GM18870 (cell line): ENCODE measurements around the gene FOXF2.
"Not testable (repeated sequence)": the region's sequence is repeated elsewhere in the genome, so short reads cannot be mapped to it uniquely, and the experiment has no call there.

ENCODE experiments used
- ATAC-seq: cut with Tn5 transposase; IDR thresholded peaks from one replicate; pipeline ENCODE4 v1.9.1; 2021; ENCODE audit warnings: moderate library complexity; ENCODE audit not compliant: unreplicated experiment

The FOXF2 gene

DNA sequence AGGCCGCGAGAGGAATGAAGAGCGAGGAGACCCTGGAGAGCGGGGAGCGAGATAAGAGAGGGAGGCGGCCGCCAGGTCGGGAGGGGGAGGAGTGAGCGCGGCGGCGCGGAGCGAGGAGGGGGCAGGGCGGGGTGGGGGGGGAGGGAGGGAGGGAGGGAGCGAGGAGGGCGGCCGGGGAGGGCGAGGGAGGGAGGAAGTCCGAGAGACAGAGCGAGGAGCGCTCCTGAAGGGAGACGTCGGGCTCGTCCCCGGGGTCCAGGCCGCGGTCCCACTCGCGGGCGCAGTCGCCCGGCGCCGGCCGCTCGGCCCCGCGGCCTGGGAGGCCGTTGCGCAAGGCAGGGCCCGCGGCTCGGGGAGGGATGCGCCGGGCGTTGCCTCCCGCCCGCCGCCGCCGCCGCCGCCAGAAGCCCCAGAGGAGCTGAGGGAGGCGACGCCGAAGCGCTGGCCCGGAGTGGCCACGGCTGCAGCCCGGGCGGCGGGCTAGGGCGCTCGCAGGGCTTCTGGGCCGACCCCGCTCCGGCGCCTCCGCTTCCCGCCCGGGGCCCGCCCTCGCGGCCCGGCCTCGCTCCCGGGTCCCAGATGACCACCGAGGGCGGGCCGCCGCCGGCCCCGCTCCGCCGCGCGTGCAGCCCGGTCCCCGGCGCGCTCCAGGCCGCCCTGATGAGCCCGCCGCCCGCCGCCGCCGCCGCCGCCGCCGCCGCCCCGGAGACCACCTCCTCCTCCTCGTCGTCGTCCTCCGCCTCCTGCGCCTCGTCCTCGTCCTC, at the start of gene FOXF2:
TSS of gene FOXF2 (plus strand) at position 208 of the 764 bp plus-strand sequence. CDS start at position 580, 372 bp downstream.
- no peak for ATAC-seq

DNA sequence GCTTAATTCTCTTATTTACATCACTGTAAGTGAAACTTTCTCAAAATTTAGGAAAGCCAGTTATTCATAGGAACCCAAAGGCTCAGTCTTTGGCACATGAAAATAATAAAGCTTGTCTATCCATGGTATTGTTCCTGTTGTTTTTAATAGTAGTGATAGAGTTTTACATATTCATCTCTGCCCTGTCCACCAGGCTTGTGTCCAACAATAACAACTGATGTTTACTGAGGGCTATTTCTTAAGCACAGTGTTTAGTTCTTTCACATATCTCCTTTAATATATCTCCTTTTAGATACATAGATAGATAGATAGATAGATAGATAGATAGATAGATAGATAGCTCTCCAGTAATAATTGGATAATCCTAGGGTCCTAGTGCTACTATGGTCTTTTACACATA, 43.3 kb upstream of the FOXF2 start:
- no peak for ATAC-seq

DNA sequence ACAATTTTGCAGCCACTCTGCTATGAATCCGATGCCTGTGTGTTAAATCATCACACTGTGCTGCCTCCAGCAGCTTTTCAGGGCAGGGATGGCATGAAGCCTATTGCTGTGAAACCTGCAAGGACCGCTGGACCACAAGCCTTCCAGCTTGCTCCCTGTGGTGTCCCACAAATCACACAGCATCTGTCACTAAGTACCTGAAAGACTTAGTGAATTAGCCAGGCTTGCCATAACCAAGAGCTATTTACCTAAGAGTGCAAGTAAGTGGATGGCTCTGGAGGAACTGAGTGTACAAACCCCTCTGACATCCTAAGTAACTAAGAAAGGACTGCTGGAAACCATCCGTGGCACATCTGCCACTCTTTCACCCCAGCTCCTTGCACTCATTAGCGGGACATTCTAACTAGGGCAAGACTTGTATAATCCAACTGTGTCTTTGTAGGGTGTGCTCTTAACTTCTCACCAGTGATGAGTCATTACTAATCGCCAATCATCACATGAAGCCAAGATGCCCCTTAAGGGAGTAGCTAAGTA, 42.8 kb upstream of the FOXF2 start:
- ATAC-seq: no peak

DNA sequence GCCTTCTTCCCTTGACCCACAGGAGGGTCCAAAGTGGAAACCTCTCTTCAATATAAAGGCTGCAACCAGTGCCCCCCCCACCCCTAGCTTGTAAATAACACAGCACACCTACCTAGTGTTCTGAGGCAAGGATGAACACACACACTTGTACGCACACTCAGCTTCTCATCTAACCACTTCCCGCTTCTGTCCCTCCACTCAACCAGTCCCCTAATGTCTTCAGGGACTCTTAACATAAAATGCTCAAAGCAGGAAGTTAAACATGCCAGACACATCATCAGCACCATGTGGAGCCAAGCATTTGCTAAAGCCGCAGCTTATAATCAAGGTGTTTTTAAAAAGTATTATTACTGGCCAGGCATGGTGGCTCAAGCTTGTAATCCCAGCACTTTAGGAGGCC, 42.2 kb upstream of the FOXF2 start:
- ATAC-seq: no peak

DNA sequence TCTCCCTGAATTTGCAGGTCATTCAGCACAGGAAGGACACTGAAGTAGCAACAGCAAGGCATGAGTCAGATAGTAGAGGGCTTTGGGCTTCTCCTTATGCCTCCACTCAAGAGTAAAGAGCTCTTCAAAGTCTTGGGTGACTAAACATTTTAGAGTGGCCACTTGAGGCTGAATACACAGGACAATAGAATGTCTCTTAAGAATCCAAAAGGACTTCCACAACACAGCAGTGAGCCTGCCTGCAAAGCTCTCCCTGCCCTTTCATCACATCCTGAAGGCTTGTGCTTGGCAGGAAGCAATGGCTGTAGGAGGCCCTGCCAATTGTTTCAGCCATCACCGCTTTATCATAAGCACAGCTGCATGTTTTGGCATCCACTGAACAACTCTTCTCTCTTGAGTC, 40.7 kb upstream of the FOXF2 start:
- ATAC-seq: no peak

DNA sequence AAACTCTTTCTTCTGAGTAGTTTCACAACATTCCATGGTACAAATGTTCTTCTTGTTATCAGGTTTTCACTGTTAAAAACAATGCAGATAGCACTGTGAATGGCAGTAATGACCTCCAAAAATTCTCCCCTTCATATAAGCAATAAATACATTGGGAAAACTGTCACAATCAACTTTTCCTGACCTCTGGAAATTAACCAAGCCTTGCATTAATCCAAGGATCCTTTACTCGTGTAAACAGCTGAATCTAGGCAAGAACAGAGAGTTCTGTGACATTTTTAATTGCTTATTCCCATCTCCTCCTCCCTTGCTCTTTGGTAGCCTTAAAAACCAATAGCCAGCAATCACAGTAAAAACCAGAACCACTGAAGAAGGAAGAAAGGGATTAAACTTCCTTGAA, 39.7 kb upstream of the FOXF2 start:
- ATAC-seq: no peak

DNA sequence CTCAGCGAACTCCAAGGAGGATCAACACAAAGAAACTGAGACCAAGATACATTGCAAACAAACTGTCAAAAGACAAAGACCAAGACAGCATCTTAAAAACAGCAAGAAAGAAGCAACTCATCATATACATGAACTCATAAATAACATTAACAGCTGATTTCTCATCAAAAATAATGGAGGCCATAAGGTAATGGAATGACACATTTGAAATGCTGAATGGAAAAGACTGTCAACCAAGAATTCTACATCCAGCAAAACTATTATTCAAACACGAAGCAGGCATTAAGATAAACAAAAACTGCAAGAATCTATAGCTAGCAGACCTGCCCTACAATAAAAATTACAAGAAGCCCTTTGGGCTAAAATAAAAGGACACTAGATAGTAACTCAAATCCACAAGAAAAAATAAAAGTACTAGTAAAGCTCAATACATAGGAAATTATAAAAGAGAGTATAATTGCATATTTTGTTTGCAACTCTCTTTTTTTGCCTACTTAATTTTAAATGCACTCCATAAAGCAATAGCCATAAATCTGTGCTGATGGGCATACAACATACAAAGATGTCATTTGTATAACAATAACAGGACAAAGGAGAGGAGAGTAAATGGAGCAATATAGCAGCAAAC, 37.9 kb upstream of the FOXF2 start:
- no peak for ATAC-seq

DNA sequence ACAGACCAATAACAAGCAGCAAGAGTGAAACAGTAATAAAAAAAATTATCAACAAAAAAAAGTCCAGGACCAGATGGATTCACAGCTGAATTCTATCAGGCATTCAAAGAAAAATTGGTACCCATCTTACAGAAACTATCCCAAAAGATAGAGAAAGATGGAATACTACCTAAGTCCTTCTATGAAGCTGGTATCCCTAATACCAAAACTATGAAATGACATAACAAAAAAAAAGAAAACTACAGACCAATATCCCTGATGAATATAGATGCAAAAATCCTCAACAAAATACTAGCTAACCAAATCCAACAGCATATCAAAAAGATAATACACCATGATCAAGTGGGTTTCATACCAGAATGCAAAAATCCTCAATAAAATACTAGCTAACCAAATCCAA, 34.3 kb upstream of the FOXF2 start:
- ATAC-seq: not testable (repeated sequence)

DNA sequence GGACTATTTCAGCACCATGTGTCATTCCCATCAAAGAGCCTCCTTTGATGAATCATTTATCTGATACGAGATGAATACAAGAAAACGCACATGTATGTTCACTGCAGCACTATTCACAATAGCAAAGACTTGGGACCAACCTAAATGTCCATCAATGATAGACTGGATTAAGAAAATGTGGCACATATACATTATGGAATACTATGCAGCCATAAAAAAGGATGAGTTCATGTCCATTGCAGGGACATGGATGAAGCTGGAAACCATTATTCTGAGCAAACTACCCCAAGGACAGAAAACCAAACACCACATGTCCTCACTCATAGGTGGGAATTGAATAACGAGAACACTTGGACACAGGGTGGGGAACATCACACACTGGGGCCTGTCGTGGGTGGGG, 27.7 kb upstream of the FOXF2 start:
- ATAC-seq: not testable (repeated sequence)

DNA sequence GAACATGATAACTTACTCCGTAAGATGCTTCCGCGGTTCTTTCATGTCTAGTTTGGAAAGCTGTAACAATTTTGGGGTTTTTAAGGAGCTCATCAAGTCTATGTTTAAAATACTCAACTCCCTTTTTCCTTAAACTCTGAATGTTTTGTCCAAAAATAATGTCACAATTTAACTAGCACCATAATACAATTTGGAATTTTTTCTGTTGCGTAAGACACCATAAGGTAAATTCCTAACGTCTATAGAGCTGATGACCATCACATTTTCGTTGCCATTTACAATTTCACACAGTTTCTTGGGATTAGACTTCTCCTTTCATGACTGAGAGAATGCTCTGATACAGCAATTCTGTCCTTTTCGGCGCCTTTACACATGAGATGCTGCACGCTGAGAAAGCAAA, 26.7 kb upstream of the FOXF2 start:
- no peak for ATAC-seq

DNA sequence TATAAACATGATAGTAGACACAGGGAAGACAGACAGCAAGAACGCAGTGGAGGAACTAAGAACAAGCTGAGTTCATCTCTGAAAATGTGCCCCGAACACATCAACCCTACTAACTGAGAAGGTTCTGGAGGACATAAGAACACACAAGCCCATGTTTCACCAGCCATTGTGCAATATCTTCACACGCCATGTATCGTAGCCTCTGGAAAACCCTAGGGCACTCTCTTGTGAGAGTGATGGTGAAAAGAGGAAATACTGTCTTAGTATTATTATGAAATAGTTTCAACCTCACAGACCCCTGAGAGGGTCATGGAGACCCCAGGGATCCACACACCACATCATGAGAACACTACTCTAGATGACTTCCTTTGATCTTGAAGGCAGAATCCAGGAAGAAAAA, 26.1 kb upstream of the FOXF2 start:
- no peak for ATAC-seq

DNA sequence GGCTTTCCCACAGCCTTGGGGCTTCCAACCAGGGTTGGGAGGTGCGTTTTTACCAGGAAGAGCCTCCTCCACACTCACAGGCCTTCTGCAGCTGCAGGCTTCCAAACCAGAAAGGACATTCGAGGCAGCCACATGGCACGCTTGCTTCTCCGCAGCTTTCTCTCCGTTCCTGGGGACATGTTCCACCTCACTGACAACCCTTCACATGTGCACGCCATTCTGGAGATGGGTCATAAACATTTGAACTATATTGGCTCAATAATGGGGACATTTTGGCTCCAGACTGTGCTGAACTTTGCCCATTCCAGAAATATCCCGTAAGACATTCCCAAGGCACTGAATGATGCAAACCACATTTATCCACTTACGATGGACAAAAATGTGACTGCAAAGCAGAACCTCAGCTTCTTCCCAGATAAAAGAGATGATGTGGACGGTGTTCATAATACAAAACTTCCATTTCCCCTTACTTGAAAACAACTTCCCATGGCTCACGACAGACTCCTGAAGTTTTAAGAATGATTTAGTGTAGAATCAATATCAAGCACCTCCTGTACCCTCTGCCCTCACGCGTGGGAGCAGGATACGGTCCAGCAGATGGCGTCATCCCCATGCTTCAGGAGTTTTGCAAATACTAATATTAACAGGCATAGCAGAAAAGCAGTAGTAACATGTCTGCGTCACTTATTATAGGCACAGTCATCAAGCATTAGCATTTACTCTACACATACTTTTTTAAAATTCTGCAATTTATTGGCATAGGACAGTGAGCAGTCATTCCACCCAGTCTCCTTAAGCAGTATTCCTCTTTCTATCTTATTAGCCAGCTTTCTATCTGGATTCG, 25.4 kb upstream of the FOXF2 start:
- ATAC-seq: no peak

DNA sequence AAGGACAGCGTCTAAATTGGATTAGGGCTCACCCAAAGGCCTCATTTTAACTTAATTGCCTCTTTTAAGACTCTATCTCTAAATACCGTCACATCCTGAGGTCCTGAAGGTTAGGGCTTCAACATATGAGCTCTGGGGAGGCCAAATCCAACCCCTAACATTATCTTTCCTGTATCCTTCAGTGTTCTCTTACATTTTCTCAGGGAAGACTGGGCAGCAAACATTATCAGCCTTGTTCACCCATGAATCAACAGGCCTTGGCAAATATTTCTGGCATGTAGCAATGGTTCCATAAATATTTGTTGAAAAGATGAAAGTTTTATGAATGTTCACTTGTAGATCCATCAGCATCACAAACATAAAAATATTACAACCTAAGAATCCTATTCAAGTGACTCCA, 24.6 kb upstream of the FOXF2 start:
- ATAC-seq: no peak

DNA sequence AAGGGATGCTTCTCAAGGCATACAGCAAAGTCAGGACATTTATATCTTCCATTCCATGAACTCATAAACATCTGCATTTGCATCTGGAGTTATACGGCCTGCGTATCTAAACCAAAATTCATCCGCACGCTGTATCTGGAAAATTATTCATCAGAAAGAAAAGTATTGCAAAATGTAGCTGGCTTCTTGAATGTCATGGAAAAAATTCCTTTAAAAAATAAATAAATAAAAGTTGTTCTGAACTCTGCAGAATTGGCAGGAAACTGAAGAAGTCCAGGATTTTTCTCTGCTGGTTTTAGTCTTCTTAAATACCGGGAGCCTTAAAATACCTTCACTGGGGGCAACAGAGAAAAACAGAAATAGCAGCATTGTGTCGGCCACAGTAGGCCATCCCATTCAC, 23.7 kb upstream of the FOXF2 start:
- ATAC-seq: no peak

DNA sequence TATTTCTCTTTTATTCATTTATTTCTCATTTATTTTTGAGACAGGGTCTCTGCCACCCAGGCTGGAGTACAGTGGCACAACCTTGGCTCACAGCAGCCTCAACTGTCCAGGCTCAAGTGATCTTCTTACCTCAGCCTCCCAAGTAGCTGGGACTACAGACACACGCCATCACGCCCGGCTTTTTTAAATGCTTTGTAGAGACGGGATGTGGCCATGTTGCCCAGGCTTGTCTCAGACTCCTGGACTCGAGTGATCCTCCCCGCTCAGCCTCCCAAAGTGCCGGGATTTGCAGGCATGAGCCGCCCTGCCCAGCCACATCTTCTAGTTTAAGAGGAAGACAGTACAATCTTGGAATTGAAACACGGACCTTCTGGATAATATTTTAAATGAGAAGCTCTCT, 21.6 kb upstream of the FOXF2 start:
- ATAC-seq: no peak

DNA sequence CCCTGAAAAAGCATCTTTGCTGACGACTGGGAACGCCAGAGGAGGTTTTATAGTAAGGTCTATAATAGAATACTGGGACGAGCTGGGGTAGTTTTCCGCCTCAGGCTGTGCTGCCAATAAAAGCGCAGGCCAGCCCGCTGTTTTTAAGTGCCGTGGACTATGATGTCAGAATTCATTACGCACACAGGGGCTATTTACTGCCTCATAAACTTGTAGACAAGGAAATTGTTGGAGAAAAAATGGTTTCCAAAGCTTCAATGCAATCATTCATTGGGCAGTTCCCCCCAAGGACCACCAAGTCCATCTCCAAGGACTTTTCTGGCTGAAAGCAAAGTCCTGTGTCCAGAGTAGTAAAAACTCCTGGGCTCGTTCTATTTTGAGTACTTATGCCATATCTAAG, 20.4 kb upstream of the FOXF2 start:
- no peak for ATAC-seq

DNA sequence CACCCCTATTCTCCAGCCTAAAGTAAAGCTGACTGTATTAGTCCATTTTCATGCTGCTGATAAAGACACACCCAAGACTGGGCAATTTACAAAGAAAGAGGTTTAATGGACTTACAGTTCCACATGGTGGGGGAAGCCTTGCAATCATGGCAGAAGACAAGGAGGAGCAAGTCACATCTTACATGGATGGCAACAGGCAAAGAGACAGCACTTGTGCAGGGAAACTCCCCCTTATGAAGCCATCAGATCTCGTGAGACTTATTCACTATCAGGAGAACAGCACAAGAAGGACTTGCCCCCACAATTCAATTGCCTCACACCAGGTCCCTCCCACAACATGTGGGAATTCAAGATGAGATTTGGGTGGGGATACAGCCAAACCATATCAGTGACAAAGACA, 19.7 kb upstream of the FOXF2 start:
- ATAC-seq: not testable (repeated sequence)

DNA sequence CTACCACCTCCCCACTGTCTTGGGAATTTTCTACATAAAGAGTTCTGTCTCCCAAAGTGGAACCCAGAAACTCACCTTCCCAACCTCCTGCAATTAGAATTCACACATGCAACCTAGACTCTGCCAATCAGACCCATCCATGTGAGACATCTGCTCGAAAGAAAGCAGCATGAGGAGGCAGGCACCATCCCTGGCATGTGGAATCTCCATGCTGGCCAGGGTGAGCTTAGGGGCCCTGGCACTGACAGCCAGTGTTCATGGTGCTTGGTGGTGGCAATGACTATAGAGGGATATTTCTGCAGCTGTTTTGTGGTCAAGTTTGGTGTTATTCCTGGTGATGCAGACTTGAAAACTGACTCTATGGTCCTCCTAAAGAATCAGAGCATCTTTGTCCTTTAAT, 17.4 kb upstream of the FOXF2 start:
- ATAC-seq: no peak

DNA sequence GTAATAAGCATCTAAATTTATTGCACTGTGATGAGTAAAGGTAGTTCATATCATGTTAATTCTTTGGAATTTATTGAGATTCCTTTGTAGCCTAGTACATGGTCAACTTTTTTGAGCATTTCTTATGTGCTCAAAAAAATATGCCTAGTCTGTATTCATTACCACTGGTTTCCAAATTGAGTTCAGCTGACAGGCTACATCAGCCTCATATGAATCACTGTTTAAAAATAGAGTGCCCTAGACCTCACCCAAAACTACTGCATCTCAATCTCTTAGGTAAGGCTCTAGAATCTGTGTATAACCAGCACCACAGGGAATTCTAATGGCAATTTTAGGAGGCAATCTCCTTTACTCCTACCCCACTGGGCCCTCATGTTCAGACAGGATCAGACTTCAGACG, 16.7 kb upstream of the FOXF2 start:
- no peak for ATAC-seq

DNA sequence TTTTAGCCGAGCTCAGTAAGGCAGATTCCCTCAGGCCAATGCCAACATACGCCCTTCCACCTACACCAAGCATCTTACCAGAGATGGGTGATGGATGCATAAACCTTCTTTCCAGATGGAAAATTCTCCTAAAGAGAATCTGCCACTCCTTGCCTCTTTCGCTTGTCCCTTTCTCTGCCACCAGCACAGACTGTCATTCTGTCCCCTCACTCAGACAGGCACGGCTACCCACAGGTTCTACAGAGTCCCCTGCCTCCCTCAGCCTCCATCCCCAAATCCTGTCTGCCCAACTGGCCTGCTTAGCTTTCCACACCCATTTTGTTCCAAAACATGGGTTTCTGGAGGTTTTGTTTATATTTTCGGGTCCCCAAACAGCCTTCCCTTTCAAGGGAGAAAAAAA, 12.7 kb upstream of the FOXF2 start:
- ATAC-seq: no peak

DNA sequence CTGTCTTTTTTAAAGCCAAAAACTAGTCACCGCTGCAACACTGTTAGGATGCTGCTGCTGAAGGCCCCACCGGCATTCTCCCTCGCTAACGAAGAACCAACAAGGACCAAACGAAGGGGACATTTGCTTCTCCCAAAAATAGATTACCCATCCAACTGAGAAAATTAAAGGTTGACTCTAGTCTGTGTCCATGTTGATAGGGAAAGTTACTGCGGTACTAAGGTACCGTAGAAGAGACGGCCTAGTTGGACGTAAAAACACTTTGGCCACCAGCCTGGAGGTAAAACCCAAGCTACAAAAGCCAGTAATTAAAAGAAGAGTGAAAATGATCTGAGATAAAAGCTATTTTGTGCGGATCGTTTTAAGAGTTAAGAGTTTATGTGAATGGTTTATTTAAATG, 11.8 kb upstream of the FOXF2 start:
- ATAC-seq: no peak
